GM18909 (cell line): Measurements from ENCODE around the gene EPB41L1.

Source experiments
- ATAC-seq: cut with Tn5 transposase; IDR thresholded peaks from one replicate; pipeline ENCODE4 v1.9.1; 2021; ENCODE audit warnings: mild to moderate bottlenecking; ENCODE audit not compliant: unreplicated experiment, poor library complexity

EPB41L1 gene

GRCh38 chr20:36153204-36153603, 1.3 kb upstream of the EPB41L1 start:
- ATAC-seq: no peak

- no peak for ATAC-seq
These were observed 522 bp upstream of the EPB41L1 start for GRCh38 chr20:36153736-36154699.

GRCh38 chr20:36155629-36155971, 1.1 kb downstream of the EPB41L1 start:
- no peak for ATAC-seq

- ATAC-seq: no peak
These were observed 1.5 kb downstream of the EPB41L1 start for GRCh38 chr20:36155991-36156390.

GRCh38 chr20:36157610-36158009, 3.1 kb downstream of the EPB41L1 start:
- ATAC-seq: no peak

GRCh38 chr20:36158160-36158741, 3.7 kb downstream of the EPB41L1 start:
- no peak for ATAC-seq

GRCh38 chr20:36159833-36160232, 5.3 kb downstream of the EPB41L1 start:
- ATAC-seq: no peak

- no peak for ATAC-seq
These were observed 7.9 kb downstream of the EPB41L1 start for GRCh38 chr20:36162272-36162966.

- no peak for ATAC-seq
These were observed 13.5 kb downstream of the EPB41L1 start for GRCh38 chr20:36167902-36168503.

GRCh38 chr20:36170542-36171215, 16.1 kb downstream of the EPB41L1 start:
- ATAC-seq: no peak

- ATAC-seq: no peak
These were observed 19.0 kb downstream of the EPB41L1 start for GRCh38 chr20:36173451-36173933.

GRCh38 chr20:36175016-36175415, 20.5 kb downstream of the EPB41L1 start:
- no peak for ATAC-seq

- no peak for ATAC-seq
These were observed 21.0 kb downstream of the EPB41L1 start for GRCh38 chr20:36175475-36175995.

GRCh38 chr20:36177716-36178115, 23.2 kb downstream of the EPB41L1 start:
- no peak for ATAC-seq

- no peak for ATAC-seq
These were observed 24.8 kb downstream of the EPB41L1 start for GRCh38 chr20:36179170-36179945.

GRCh38 chr20:36180323-36180722, 25.8 kb downstream of the EPB41L1 start:
- ATAC-seq: no peak

- no peak for ATAC-seq
These were observed 27.5 kb downstream of the EPB41L1 start for GRCh38 chr20:36181934-36182603.

- ATAC-seq: no peak
These were observed 28.1 kb downstream of the EPB41L1 start for GRCh38 chr20:36182604-36183154.
